ENCODE measurements around the gene SPACA5B.
A peak's percentile ranks its signal among the peaks of the same experiment; 100 is the strongest.
"Not testable (repeated sequence)": the region's sequence is repeated elsewhere in the genome, so short reads cannot be mapped to it uniquely, and the experiment has no call there.

The SPACA5B gene

DNA sequence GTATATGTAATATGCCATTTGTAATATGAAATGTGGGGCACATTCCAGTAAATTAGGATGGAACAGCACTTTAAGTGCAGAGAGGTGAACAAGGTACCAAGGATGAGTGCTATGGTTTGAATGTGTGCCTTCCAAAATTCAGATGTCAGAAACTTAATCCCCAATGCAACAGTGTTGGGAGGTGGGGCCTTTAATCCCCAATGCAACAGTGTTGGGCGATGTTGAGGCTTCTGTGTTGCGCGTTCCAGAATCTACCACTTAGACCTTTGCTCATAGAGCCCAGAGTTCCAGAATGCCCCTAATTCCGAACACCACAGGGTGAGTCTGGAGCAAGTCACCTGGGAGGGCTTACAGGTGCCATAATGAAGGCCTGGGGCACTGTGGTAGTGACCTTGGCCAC, at the start of gene SPACA5B:
Gene SPACA5B (plus strand): TSS at position 301 of the 400 bp plus-strand sequence. CDS start 62 bp downstream, at position 363.
- H3K36me3 Mint-ChIP-seq; H3K4me3 Mint-ChIP-seq; H3K27ac Mint-ChIP-seq; H3K9me3 Mint-ChIP-seq; H3K4me1 Mint-ChIP-seq; H3K27me3 Mint-ChIP-seq; ATAC-seq (ENCODE audit: low read depth); DNase-seq (ENCODE audit: low spot score in 2 of 2): not testable (repeated sequence)

DNA sequence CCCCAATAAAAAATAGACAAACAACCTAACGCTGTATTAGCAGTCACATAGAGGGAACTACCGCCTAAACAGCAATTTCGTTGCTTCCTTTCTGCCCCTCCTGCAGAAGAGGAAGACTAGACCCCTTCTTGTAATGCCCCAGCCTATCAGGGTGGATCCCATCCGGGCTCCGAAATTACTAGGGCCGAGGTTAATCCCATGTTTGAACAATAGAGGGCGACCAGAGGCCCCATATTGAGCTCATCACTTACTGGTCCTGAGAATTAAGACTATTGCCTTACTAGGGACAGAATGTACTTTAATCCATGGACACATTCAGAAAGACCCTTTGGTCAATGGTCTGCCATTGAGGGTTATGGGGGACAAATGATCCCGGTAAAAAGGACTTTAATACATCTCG, 47.2 kb upstream of the SPACA5B start:
- H3K27ac Mint-ChIP-seq = no peak overlapping the region
- no peaks in the 10 kb centered on the region for H3K9me3 Mint-ChIP-seq
- H3K4me3 Mint-ChIP-seq = no peak overlapping the region
- H3K27me3 Mint-ChIP-seq = no peaks in the 10 kb centered on the region
- peak; percentile 13 to 18 for DNase-seq (ENCODE audit: low spot score in 2 of 2)
- H3K36me3 Mint-ChIP-seq = no peaks in the 10 kb centered on the region
- ATAC-seq (ENCODE audit: low read depth) = peak; percentile 82
- H3K4me1 Mint-ChIP-seq = peaks cover 2% of the 10 kb centered on the region

GRCh38 chrX:48083706-48084105, 46.7 kb upstream of the SPACA5B start:
- no peak overlapping the region for H3K4me3 Mint-ChIP-seq
- no peak for ATAC-seq (ENCODE audit: low read depth)
- H3K36me3 Mint-ChIP-seq = no peaks in the 10 kb centered on the region
- H3K27ac Mint-ChIP-seq = no peak overlapping the region
- peaks cover 2% of the 10 kb centered on the region for H3K4me1 Mint-ChIP-seq
- H3K27me3 Mint-ChIP-seq = no peaks in the 10 kb centered on the region
- H3K9me3 Mint-ChIP-seq = no peaks in the 10 kb centered on the region
- DNase-seq (ENCODE audit: low spot score in 2 of 2) = no peak

- Mint-ChIP-seq H3K4me1 (peaks cover 2% of the 10 kb centered on the region), H3K36me3 (no peaks in the 10 kb centered on the region), H3K27ac (no peak overlapping the region), H3K4me3 (no peak overlapping the region), H3K9me3 (no peaks in the 10 kb centered on the region), H3K27me3 (peaks cover 1% of the 10 kb centered on the region)
- ATAC-seq (ENCODE audit: low read depth) (no peak), DNase-seq (ENCODE audit: low spot score in 2 of 2) (no peak)
Measured at GRCh38 chrX:48086082-48086481, 44.3 kb upstream of the SPACA5B start.

DNA sequence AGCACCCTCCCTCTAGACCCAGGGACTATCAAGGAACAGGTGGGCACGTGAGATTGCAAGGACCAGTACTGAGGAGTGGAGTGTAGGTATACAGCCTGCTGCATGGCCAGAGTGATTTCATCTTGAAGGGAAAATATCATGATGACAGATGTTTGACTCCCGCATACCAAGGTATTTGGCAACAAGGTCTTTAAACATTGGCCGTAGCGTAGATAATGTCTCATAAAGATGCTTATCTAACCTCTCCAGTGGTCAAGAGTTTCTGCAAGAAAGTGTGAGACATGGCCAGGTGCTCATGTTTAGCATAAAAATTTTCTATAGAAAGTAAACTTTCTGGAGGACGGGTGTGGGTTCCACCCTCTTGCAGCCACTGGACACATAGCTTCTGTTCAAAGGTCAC, 40.3 kb upstream of the SPACA5B start:
- no peaks in the 10 kb centered on the region for H3K4me1 Mint-ChIP-seq
- ATAC-seq (ENCODE audit: low read depth) = no peak
- H3K9me3 Mint-ChIP-seq = no peaks in the 10 kb centered on the region
- H3K4me3 Mint-ChIP-seq = no peak overlapping the region
- H3K36me3 Mint-ChIP-seq = no peaks in the 10 kb centered on the region
- DNase-seq (ENCODE audit: low spot score in 2 of 2) = no peak
- peaks cover 2% of the 10 kb centered on the region for H3K27me3 Mint-ChIP-seq
- H3K27ac Mint-ChIP-seq = no peak overlapping the region

DNA sequence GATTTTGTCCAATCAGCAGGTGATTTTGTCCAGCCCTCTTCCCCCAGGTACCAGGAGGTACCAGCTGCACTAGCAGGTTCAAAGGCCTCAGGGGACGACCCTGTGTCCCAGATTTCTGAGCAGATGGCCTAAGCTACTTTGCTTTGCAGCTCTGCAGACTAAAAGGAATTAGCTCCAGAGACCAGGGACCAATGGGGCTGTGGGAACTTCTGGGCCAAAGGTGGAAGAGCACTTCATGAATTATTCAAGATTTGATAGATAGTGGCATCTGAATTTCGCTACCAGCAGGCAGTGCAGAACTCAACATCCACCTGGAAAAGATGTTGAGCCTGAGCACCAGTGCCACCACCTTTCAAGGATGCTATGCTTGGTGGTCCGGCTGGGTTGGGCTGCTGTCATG, 37.9 kb upstream of the SPACA5B start:
- H3K27me3 Mint-ChIP-seq; H3K4me3 Mint-ChIP-seq; H3K4me1 Mint-ChIP-seq; H3K27ac Mint-ChIP-seq; DNase-seq (ENCODE audit: low spot score in 2 of 2); H3K9me3 Mint-ChIP-seq; H3K36me3 Mint-ChIP-seq; ATAC-seq (ENCODE audit: low read depth): not testable (repeated sequence)

DNA sequence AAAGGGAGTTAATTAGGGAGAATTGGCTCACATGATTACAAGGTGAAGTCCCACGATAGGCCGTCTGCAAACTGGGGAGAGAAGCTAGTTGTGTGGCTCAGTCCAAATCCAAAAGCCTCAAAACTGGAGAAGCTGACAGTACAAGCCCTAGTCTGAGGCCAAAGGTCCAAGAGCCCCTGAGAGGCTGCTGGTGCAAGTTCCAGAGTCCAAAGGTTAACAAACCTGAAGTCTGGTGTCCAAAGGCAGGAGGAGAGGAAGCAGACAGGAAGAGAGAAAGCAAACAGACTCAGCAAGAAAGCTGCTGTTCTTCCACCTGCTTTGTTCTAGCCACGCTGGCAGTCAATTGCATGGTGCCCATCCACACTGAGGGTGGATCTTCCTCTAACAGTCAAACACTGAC, 29.0 kb upstream of the SPACA5B start:
- Mint-ChIP-seq H3K9me3 (peaks cover 2% of the 10 kb centered on the region), H3K4me1 (peaks cover 2% of the 10 kb centered on the region), H3K27me3 (no peaks in the 10 kb centered on the region), H3K36me3 (no peaks in the 10 kb centered on the region), H3K4me3 (no peak overlapping the region), H3K27ac (no peak overlapping the region)
- ATAC-seq (ENCODE audit: low read depth) (no peak), DNase-seq (ENCODE audit: low spot score in 2 of 2) (no peak)

- DNase-seq (ENCODE audit: low spot score in 2 of 2) (no peak), ATAC-seq (ENCODE audit: low read depth) (no peak)
- Mint-ChIP-seq H3K9me3 (peaks cover 2% of the 10 kb centered on the region), H3K27me3 (no peaks in the 10 kb centered on the region), H3K36me3 (no peaks in the 10 kb centered on the region), H3K4me1 (peaks cover 2% of the 10 kb centered on the region), H3K27ac (no peak overlapping the region), H3K4me3 (no peak overlapping the region)
Measured at GRCh38 chrX:48102874-48103374, 27.5 kb upstream of the SPACA5B start.

- Mint-ChIP-seq H3K27me3 (no peaks in the 10 kb centered on the region), H3K9me3 (no peaks in the 10 kb centered on the region), H3K4me3 (no peak overlapping the region), H3K36me3 (no peaks in the 10 kb centered on the region), H3K27ac (no peak overlapping the region), H3K4me1 (peaks cover 2% of the 10 kb centered on the region)
- ATAC-seq (ENCODE audit: low read depth) (no peak), DNase-seq (ENCODE audit: low spot score in 2 of 2) (no peak)
Measured at GRCh38 chrX:48107717-48108116, 22.7 kb upstream of the SPACA5B start.

- not testable (repeated sequence) for DNase-seq (ENCODE audit: low spot score in 2 of 2); H3K4me3 Mint-ChIP-seq; H3K9me3 Mint-ChIP-seq; H3K27me3 Mint-ChIP-seq; ATAC-seq (ENCODE audit: low read depth); H3K27ac Mint-ChIP-seq; H3K4me1 Mint-ChIP-seq; H3K36me3 Mint-ChIP-seq
Measured at GRCh38 chrX:48125286-48125685, 5.1 kb upstream of the SPACA5B start.

DNA sequence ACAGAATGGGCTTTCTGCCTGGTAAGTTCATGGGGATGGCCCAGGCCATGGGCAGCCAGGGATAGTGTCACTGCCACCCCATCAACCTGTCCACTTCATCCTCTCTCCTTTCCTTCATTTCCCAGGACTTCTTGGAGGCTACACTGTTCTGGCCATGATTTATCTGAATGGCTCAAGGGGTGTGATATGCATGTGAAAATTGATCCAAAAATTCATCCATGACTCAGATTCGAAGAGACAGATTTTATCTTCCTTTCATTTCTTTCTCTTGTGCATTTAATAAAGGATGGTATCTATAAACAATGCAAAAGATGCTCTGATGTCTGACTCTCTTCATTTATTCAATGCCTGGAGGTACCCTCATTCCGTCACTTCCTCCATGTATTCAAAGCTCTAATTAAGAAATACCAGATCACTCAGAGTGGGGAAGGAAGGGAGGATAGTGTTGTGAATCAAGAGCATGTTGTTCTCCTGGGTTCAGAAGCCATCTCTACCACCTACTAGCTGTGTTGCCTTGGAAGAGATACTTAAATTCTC, 1.9 kb downstream of the SPACA5B start:
- H3K4me3 Mint-ChIP-seq; H3K27me3 Mint-ChIP-seq; H3K27ac Mint-ChIP-seq; H3K36me3 Mint-ChIP-seq; H3K4me1 Mint-ChIP-seq; ATAC-seq (ENCODE audit: low read depth); H3K9me3 Mint-ChIP-seq; DNase-seq (ENCODE audit: low spot score in 2 of 2): not testable (repeated sequence)

- H3K4me3 Mint-ChIP-seq; H3K4me1 Mint-ChIP-seq; H3K9me3 Mint-ChIP-seq; H3K36me3 Mint-ChIP-seq; ATAC-seq (ENCODE audit: low read depth); H3K27ac Mint-ChIP-seq; DNase-seq (ENCODE audit: low spot score in 2 of 2); H3K27me3 Mint-ChIP-seq: not testable (repeated sequence)
Measured at GRCh38 chrX:48139076-48139475, 8.7 kb downstream of the SPACA5B start.

- H3K27ac Mint-ChIP-seq; H3K9me3 Mint-ChIP-seq; H3K27me3 Mint-ChIP-seq; H3K4me1 Mint-ChIP-seq; ATAC-seq (ENCODE audit: low read depth); DNase-seq (ENCODE audit: low spot score in 2 of 2); H3K36me3 Mint-ChIP-seq; H3K4me3 Mint-ChIP-seq: not testable (repeated sequence)
Measured at GRCh38 chrX:48141810-48142508, 11.5 kb downstream of the SPACA5B start.

DNA sequence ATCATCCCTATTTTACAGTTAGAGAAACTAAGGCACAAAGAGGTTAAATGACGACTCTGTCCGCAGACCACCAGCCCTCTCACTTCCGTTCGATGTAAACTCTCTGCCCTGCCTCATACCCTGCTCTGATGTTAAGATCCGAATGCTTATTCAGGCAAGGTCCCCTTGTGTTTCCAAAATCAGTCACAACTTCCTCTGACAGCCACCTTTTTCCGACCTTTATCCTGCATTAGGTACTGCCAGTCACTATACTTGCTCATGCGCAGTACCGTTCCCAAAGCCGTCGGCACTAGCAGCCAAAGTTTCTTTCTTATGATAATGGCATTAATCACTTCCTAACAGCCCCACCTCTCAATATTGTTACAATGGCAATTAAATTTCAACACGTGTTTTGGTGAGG, 12.3 kb downstream of the SPACA5B start:
- H3K4me3 Mint-ChIP-seq; DNase-seq (ENCODE audit: low spot score in 2 of 2); H3K4me1 Mint-ChIP-seq; H3K9me3 Mint-ChIP-seq; H3K27me3 Mint-ChIP-seq; H3K27ac Mint-ChIP-seq; ATAC-seq (ENCODE audit: low read depth); H3K36me3 Mint-ChIP-seq: not testable (repeated sequence)

- H3K27ac Mint-ChIP-seq = no peak overlapping the region
- ATAC-seq (ENCODE audit: low read depth) = no peak
- H3K27me3 Mint-ChIP-seq = peaks cover 5% of the 10 kb centered on the region
- H3K9me3 Mint-ChIP-seq = no peaks in the 10 kb centered on the region
- no peaks in the 10 kb centered on the region for H3K4me1 Mint-ChIP-seq
- no peak overlapping the region for H3K4me3 Mint-ChIP-seq
- peaks cover 2% of the 10 kb centered on the region for H3K36me3 Mint-ChIP-seq
- no peak for DNase-seq (ENCODE audit: low spot score in 2 of 2)
Measured at GRCh38 chrX:48153769-48154168, 23.3 kb downstream of the SPACA5B start.

All from memory B cell (primary cell).